Measurements from ENCODE around the gene TEDC1. TPM values are rescaled to one million over a fixed set of nuclear protein-coding genes. Genes with fewer than 3 reads are reported as not detected.

Gene TEDC1
- total RNA-seq, 2 experiments from 2014 or later = 21.7 to 31.8 TPM

DNA sequence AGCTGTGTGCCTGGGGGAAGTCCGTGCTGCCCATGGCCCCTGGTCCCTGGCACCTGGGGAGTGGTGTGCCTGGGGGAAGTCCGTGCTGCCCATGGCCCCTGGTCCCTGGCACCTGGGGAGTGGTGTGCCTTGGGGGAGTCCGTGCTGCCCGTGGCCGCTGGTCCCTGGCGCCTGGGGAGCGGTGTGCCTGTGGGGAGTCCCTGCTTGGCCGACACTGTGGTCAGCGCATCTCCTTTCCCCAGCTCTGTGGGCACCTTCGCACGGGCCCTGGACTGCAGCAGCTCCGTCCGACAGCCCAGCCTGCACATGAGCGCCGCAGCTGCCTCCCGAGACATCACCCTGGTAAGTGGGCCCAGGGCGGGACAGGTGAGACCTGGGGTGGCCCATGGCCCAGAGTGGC, 30.9 kb upstream of the TEDC1 start:
- ChIA-PET POLR2A (no interaction called here), CTCF (no interaction called here)
- Mint-ChIP-seq H3K27ac (no peak overlapping the region), H3K9me3 (ENCODE audit: low read depth) (no peaks in the 10 kb centered on the region), H3K4me1 (no peaks in the 10 kb centered on the region), H3K4me3 (no peak overlapping the region), H3K36me3 (ENCODE audit: low read depth) (peaks cover 24% of the 10 kb centered on the region), H3K27me3 (no peaks in the 10 kb centered on the region)
- intact Hi-C loops (cut with DNase I, micrococcal nuclease) = no loop called here
- ATAC-seq (no peak), DNase-seq (no peak)

GRCh38 chr14:105460616-105461015, 30.4 kb upstream of the TEDC1 start:
- POLR2A ChIA-PET = no interaction called here
- no peak overlapping the region for H3K4me3 Mint-ChIP-seq

GRCh38 chr14:105461903-105462302, 29.1 kb upstream of the TEDC1 start:
- DNase-seq (no peak), ATAC-seq (no peak)
- Mint-ChIP-seq H3K27me3 (no peaks in the 10 kb centered on the region), H3K36me3 (ENCODE audit: low read depth) (peaks cover 18% of the 10 kb centered on the region), H3K4me1 (no peaks in the 10 kb centered on the region), H3K9me3 (ENCODE audit: low read depth) (no peaks in the 10 kb centered on the region), H3K27ac (no peak overlapping the region), H3K4me3 (no peak overlapping the region)
- ChIA-PET CTCF (no interaction called here), POLR2A (no interaction called here)
- intact Hi-C loops (cut with DNase I, micrococcal nuclease) = no loop called here

More at GRCh38 chr14:105460616-105461015, 30.4 kb upstream of the TEDC1 start:
- intact Hi-C loops (cut with DNase I, micrococcal nuclease) = no loop called here
- ATAC-seq (no peak), DNase-seq (no peak)
- Mint-ChIP-seq H3K27ac (no peak overlapping the region), H3K27me3 (no peaks in the 10 kb centered on the region), H3K36me3 (ENCODE audit: low read depth) (peaks cover 21% of the 10 kb centered on the region), H3K9me3 (ENCODE audit: low read depth) (no peaks in the 10 kb centered on the region), H3K4me1 (no peaks in the 10 kb centered on the region)
- CTCF ChIA-PET = no interaction called here

GRCh38 chr14:105464501-105464900, 26.5 kb upstream of the TEDC1 start:
- intact Hi-C loops (cut with DNase I, micrococcal nuclease) = no loop called here
- ChIA-PET POLR2A (no interaction called here), CTCF (no interaction called here)
- Mint-ChIP-seq H3K4me3 (no peak overlapping the region), H3K36me3 (ENCODE audit: low read depth) (peaks cover 18% of the 10 kb centered on the region), H3K9me3 (ENCODE audit: low read depth) (no peaks in the 10 kb centered on the region), H3K27ac (no peak overlapping the region), H3K27me3 (no peaks in the 10 kb centered on the region), H3K4me1 (no peaks in the 10 kb centered on the region)
- ATAC-seq (no peak), DNase-seq (no peak)

- DNase-seq = no peak
- ATAC-seq = no peak
- Mint-ChIP-seq H3K36me3 (ENCODE audit: low read depth) (peaks cover 17% of the 10 kb centered on the region), H3K9me3 (ENCODE audit: low read depth) (no peaks in the 10 kb centered on the region), H3K4me1 (no peaks in the 10 kb centered on the region), H3K27ac (no peak overlapping the region), H3K27me3 (no peaks in the 10 kb centered on the region), H3K4me3 (no peak overlapping the region)
- POLR2A ChIA-PET = no interaction called here
- CTCF ChIA-PET = no interaction called here
- intact Hi-C loops (cut with DNase I, micrococcal nuclease) = no loop called here
These were observed 25.6 kb upstream of the TEDC1 start for GRCh38 chr14:105465209-105466031.

- intact Hi-C loops (cut with DNase I, micrococcal nuclease) = no loop called here
- Mint-ChIP-seq H3K4me1 (no peaks in the 10 kb centered on the region), H3K27me3 (no peaks in the 10 kb centered on the region), H3K27ac (no peak overlapping the region), H3K36me3 (ENCODE audit: low read depth) (peaks cover 9% of the 10 kb centered on the region), H3K9me3 (ENCODE audit: low read depth) (no peaks in the 10 kb centered on the region), H3K4me3 (no peak overlapping the region)
- ChIA-PET CTCF (interaction anchor here (1.3 kb wide), 1 partner anchor 22 kb away, joined by 3 read pairs; no protein-coding TSS in a partner anchor), POLR2A (no interaction called here)
- ATAC-seq = no peak
- DNase-seq = no peak
These were observed 24.4 kb upstream of the TEDC1 start for GRCh38 chr14:105466531-105467248.

DNA sequence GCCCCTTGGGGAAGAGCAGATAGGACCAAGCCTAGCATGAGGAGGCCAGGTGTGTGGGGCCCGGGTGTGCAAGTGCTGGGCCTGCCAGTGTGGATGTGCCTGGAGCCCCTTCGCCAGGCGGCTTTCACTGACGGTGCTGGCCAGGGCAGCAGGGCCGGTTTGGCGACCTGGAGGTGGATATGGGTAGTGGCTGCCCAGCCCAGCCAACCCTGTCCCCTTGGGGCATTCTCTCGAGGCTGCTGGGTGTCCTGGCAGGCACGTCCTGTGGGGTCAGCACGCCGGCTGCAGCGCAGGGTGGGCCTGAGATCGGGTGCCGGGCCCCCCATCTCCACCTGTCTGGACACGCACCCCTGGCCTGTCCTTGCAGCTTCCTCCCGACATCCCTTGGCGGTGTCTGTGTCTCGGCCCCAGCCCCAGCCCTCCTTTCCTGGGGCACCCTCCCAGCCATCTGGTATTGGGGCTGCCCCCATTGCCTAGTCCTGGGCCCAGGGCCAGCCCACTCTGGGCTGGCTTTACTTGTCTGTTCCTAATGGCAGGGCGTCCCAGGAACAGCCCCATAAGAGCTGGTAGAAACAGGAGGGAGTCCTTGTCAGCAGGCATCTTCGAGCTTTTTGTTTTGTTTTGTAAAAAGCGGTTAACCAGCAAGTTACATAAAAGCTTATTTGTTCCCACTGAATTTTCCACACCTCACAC, 23.7 kb upstream of the TEDC1 start:
- Mint-ChIP-seq H3K36me3 (ENCODE audit: low read depth) (peaks cover 8% of the 10 kb centered on the region), H3K4me1 (no peaks in the 10 kb centered on the region), H3K27me3 (no peaks in the 10 kb centered on the region), H3K27ac (no peak overlapping the region), H3K4me3 (no peak overlapping the region), H3K9me3 (ENCODE audit: low read depth) (no peaks in the 10 kb centered on the region)
- intact Hi-C loops (cut with DNase I, micrococcal nuclease) = no loop called here
- no peak for ATAC-seq
- no peak for DNase-seq
- ChIA-PET POLR2A (no interaction called here), CTCF (interaction anchor here (0.7 to 1.3 kb wide), 2 partner anchors 22 to 101 kb away, joined by 3 read pairs; no protein-coding TSS in a partner anchor)

GRCh38 chr14:105467942-105468471, 23.0 kb upstream of the TEDC1 start:
- H3K36me3 Mint-ChIP-seq (ENCODE audit: low read depth) = peaks cover 6% of the 10 kb centered on the region
- no peak for DNase-seq
- ChIA-PET POLR2A (no interaction called here), CTCF (interaction anchor here (0.7 to 1.3 kb wide), 2 partner anchors 21 to 102 kb away, joined by 3 read pairs; no protein-coding TSS in a partner anchor)
- no peak overlapping the region for H3K27ac Mint-ChIP-seq
- H3K4me1 Mint-ChIP-seq = no peaks in the 10 kb centered on the region
- no peak overlapping the region for H3K4me3 Mint-ChIP-seq
- ATAC-seq = no peak
- intact Hi-C loops (cut with DNase I, micrococcal nuclease) = no loop called here
- H3K9me3 Mint-ChIP-seq (ENCODE audit: low read depth) = no peaks in the 10 kb centered on the region
- no peaks in the 10 kb centered on the region for H3K27me3 Mint-ChIP-seq

DNA sequence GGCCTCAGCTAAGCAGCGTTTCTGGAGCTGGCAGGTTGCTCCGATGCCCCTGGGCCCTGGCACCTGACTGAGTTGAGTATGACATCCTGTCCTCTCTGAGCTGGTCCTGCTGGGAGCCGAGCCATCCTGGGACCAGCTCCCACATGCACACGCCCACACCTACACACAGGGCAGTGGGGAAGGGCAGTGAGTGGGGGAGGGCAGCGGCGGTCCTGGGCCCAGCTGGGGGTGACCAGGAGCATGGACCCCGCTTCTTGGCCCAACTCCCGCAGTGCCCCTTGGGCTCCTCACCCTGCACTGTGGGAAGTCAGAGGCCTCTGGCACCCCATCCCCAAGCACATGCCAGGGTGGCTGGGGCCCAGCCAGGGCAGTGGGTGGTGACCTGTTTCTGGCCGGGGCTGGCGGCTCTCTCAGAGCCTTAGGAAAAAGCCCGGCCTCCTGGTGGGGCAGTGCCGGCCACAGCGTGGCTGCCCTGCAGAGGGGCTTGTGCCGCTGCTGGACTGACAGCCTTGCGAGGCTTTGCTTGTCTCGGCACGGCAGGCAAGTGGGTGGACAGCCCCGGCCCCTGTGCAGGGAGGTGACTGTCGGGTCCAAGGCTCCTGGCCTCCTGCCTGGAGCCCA, 22.3 kb upstream of the TEDC1 start:
- intact Hi-C loops (cut with DNase I, micrococcal nuclease) = no loop called here
- no peak for ATAC-seq
- H3K27ac Mint-ChIP-seq = no peak overlapping the region
- no peaks in the 10 kb centered on the region for H3K27me3 Mint-ChIP-seq
- H3K36me3 Mint-ChIP-seq (ENCODE audit: low read depth) = peaks cover 1% of the 10 kb centered on the region
- no peaks in the 10 kb centered on the region for H3K4me1 Mint-ChIP-seq
- no peaks in the 10 kb centered on the region for H3K9me3 Mint-ChIP-seq (ENCODE audit: low read depth)
- CTCF ChIA-PET = no interaction called here
- no peak for DNase-seq
- no peak overlapping the region for H3K4me3 Mint-ChIP-seq
- POLR2A ChIA-PET = no interaction called here

GRCh38 chr14:105469456-105470349, 21.3 kb upstream of the TEDC1 start:
- Mint-ChIP-seq H3K4me1 (no peaks in the 10 kb centered on the region), H3K4me3 (no peak overlapping the region), H3K27me3 (no peaks in the 10 kb centered on the region), H3K27ac (no peak overlapping the region), H3K9me3 (ENCODE audit: low read depth) (no peaks in the 10 kb centered on the region), H3K36me3 (ENCODE audit: low read depth) (no peaks in the 10 kb centered on the region)
- CTCF ChIA-PET = interaction anchor here (0.9 to 1.4 kb wide), 2 partner anchors 19 to 20 kb away, joined by 3 read pairs; no protein-coding TSS in a partner anchor
- intact Hi-C loops (cut with DNase I, micrococcal nuclease) = loop anchor here in 1 of 2 experiments (5.0 kb wide), 1 partner anchor 47 kb away; no protein-coding TSS in a partner anchor
- ATAC-seq = no peak
- POLR2A ChIA-PET = no interaction called here
- no peak for DNase-seq

Measured in activated CD4-positive, alpha-beta T cell treated with anti-CD3 and anti-CD28 coated beads for 36 hours (primary cell).